IPS-11a (cell line): Measurements from ENCODE around the gene NEU1.
"Not testable (repeated sequence)": the region's sequence is repeated elsewhere in the genome, so short reads cannot be mapped to it uniquely, and the experiment has no call there.

Experiments
- H3K4me3 ChIP-seq: one replicate; pipeline ENCODE4 v1.5.1; 2013; ENCODE audit warnings: low read depth, low read length, control low read depth

NEU1 gene

DNA sequence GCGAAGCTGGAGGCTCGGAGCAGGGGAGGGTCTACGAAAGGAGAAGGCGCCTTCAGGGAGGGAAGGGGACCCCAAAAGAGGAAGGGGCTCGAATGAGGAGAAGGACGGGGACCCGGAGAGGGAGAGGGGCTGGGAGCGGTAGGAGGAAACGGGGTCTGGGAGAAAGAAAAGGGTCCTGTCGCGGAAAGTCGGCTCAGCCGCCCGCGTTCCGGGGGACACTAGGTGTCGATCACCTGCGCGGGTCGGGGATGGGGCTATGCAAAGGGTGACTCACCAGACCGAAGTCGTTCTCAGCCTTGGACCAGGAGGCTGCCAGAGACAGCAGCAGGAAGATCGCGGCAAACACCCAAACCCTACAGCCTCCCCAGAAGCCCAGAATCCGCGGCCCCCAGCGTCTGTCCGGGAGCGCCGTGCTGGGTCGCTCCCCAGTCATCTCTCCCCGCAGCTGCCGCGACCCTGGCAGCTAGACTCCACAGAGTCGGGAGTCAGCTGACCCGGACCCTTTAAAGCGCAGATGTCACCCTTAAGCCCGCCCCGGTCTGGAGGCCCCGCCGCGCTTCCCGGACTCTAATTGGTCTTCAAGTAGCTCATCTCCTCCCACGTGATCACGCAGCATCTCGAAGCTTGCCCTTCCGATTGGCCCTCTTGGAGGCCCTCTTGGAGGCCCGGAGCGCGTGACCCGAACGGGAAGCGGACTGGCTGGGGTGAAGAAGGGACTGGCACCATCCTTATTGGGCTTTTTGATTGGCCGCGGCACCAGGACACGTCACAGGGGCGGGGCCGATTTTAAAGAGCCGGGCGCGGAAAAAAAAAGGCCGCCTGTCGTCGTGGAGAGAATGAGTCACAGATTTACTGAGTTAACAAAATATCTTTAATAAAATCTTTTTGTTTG, at the start of gene NEU1:
Gene NEU1 (minus strand): TSS at position 478 of the 892 bp plus-strand sequence. CDS start 45 bp downstream, at position 433.
- H3K4me3 ChIP-seq, result peak within 1 kb of the TSS; percentile 77

DNA sequence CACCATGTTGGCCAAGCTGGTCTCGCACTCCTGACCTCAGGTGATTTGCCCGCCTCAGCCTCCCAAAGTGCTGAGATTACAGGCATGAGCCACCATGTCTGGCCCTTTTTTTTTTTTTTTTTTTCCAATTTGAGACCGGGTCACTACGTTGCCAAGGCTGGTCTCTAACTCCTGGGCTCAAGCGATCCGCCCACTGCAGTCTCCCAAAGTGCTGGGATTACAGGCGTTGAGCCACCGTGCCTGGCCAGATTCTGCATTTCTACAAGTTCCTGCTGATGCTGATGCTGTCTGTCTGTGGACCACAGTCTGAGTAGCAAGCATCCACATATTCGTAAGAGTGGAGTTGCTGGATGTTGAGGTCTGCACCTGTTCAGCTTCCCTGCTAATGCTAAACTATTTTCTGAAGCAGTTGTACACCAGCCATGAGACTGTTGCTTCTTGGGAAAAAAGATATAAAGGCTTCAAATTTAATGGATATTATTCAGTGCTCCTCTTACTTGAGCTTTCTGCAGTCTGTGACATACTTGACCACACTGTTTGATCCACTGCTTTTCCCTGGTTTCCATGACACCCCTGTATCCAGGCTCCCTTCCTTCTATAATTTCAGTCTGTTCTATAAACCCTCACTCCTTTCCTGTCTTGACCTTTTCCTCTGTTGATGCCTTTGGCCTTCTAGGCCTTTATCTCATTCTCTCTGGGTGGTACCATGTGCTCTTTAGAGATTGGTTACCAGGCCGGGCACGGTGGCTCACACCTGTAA, 49.4 kb upstream of the NEU1 start:
- H3K4me3 ChIP-seq, result no peak overlapping the region

DNA sequence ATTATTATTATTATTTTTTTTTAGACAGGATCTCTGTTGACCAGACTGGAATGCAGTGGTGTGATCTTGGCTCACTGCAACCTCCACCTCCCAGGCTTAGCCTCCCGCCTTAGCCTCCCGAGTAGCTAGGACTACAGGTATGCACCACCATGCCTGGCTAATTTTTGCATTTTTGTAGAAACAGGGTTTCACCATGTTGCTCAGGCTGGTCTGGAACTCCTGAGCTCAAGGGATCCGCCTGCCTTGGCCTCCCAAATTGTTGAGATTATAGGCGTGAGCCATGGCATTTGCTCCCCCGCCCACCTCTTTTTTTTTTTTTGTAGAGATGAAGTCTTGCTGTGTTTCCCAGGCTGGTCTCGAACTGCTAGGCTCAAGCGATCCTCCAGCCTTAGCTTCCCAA, 46.7 kb upstream of the NEU1 start:
- not testable (repeated sequence) for H3K4me3 ChIP-seq

DNA sequence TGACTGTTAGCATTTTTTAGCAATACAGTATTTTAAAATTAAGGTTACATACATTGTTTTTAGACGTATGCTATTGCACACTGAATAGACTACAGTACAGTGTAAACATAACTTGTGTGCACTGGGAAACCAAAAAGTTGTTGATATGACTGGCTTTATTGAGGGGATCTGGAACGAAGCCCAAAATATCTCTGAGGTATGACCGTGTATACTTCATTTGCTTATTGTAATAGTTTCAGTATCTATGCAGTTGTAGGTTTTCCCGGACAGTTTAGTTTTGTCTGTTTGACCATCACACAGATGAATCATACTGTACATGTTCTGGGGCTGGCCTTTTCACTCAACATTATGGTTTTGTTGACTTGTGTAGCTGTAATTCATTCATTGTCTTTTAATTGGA, 46.2 kb upstream of the NEU1 start:
- no peak overlapping the region for H3K4me3 ChIP-seq

DNA sequence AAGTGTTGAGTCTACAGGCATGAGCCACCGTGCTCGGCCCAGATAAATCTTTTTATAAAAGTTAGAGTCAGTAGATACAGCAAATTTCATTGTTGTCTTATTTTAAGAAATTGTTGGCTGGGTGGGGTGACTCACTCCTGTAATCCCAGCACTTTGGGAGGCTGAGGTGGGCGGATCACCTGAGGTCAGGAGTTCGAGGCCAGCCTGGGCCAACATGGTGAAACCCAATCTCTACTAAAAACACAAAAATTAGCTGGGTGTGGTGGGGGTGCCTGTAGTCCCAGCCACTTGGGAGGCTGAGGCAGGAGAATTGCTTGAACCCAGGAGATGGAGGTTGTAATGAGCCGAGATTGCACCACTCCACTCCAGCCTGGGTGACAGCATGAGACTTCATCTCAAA, 45.6 kb upstream of the NEU1 start:
- not testable (repeated sequence) for H3K4me3 ChIP-seq

DNA sequence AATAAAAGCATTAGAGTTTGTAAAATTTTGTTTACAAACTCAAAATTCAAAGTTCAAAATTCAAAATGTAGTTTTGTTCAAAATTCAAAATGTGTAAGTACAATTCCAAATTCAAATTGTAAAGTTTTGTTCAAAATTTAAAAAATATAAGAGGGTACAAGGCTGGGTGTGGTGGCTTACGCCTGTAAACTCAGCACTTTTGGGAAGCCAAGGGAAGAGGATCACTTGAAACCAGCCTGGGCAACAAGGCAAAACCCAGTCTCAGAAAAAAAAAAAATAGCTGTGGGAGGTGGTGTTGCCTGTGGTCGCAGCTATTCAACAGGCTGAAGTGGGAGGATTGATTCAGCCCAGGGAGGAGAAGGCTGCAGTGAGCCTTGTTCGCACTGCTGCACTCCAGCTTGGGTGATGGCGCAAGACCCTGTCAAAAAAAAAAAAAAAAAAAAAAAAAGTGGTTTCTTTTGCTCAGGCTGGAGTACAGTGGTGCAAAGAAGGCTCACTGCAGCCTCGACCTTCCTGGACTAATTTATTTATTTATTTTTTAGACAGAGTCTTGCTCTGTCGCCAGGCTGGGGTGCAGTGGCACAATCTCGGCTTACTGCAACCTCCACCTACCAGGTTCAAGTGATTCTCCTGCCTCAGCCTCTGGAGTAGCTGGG, 44.7 kb upstream of the NEU1 start:
- H3K4me3 ChIP-seq, result no peak overlapping the region

DNA sequence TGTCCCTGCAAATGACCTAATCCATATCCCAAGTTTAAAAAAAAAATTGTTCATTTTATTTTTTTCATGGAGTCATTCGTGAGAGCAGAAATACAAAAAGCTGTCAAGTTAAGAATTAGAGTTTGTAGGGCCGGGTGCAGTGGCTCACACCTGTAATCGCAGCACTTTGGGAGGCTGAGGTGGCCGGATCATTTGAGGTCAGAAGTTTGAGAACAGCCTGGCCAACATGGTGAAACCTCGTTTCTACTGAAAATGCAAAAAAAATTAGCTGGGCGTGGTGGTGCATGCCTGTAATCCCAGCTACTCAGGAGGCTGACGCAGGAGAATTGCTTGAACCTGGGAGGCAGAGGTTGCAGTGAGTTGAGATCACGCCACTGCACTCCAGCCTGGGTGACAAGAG, 44.1 kb upstream of the NEU1 start:
- H3K4me3 ChIP-seq, result not testable (repeated sequence)

DNA sequence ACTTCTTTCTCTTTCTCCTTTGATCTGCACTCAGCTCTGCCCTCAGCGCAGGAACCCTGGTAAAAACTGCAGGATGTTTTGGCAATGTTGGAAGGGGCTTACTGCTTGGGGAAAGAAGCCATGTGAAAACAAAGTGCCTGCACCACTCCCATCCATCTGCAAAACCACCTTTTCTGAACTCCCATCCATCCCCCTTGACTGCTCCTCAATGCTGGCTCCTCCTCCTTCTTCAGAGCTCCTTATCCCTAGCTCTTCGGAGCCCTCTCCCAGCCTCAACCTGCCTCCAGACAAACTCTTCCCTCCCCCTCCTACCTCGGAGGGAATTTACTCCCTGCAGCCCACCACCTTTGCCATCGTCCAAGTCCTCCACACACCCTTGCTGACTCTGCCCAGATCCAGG, 43.5 kb upstream of the NEU1 start:
- no peak overlapping the region for H3K4me3 ChIP-seq

DNA sequence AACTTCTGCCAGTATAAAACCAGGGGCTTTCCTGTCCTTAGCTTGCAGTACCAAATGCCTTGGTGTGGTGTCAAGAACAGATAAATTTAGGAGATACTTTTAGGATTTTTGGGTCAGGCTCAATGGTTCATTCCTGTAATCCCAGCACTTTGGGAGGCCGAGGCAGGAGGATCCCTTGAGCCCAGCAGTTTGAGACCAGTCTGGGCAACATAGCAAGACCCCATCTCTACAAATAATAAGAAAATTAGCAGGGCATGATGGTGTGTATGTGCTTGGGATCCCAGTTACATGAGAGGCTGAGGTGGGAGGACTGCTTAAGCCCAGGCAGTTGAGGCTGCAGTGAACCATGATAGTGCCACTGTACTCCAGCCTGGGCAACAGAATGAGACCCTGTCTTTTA, 42.4 kb upstream of the NEU1 start:
- no peak overlapping the region for H3K4me3 ChIP-seq

DNA sequence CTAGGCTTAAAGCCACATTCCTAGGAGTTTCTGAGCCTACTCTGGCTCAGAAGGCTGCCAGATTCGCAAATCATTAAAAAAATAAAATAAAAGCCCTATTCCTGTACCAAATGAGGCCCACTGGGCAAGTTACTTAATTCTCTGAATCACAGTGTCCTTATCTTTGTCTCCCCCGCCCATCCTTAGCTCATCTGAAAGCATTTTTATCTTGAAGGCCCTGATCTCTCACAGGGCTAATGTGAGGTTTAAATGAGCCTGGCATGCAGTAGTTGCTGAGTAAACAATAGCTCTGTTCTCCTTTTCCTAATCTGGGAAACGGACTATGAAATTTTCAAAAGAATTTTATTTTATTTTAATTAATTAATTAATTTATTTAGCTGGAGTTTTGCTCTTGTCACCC, 41.3 kb upstream of the NEU1 start:
- no peak overlapping the region for H3K4me3 ChIP-seq

DNA sequence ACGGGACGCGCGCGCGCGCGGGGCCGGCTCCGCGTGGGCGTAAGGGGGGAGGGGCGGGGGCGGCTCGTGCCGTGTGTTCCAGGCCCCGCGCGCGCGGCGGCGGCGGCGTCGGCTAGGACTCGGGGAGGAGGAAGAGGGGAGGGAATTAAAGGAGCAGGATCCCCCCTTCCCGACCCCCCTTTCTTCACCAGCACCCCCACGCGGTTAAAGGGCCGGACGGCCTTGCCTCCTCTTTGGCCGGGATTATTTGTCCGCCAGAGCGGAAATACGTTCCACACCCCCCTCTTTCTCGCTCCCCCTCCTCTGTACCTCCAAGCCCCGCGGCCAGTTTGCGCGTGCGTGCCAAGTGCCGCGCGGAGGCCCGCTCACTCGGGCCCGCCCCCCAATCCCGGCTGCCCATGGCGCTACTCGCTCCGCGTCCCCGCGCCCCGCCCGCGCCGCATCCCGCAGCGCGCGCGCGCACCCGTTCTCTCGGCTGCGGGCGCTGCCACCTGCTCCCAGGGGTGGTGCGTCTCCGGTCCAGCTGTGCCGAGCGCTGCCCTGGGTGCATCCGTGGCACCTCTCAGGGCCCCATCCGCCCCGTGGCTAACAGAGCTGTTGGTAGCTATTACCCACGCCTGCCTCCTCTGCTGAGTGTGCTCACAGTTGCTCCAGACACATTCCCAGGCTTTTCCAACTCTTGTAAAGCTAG, 39.5 kb upstream of the NEU1 start, which contains the start of gene ZBTB12:
Gene ZBTB12 (minus strand): TSS at position 134 of the 691 bp plus-strand sequence. CDS start 781 bp downstream, outside the sequence.
- peak within 1 kb of the TSS; percentile 45 for H3K4me3 ChIP-seq

DNA sequence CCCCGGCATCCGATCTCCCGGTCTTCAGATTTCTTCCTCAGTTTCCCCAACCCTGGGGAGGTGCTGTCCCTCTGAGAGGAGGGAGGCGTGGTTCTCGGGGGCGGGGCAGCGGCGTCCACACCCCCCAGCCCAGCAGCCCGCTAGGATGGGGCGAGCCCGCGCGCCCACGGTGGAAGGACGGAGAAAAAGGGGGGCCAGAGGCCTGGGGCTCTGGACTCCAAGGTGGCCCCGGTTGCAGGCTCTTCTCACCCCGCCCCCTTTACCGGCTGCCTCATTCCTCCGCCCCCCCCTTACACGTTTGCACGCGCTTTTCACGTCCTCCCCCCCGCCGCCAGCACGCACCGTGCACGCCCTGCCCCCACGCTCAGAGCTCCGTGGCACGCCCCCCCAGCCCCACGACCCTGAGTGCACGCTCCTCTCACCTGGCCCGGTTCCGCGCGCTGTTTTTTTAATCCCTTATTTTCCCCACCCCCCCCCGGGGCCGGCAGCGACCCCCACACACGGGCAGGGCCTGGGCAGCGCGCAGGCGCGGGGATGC, 38.9 kb upstream of the NEU1 start:
- peak overlapping the region; percentile 45 for H3K4me3 ChIP-seq

DNA sequence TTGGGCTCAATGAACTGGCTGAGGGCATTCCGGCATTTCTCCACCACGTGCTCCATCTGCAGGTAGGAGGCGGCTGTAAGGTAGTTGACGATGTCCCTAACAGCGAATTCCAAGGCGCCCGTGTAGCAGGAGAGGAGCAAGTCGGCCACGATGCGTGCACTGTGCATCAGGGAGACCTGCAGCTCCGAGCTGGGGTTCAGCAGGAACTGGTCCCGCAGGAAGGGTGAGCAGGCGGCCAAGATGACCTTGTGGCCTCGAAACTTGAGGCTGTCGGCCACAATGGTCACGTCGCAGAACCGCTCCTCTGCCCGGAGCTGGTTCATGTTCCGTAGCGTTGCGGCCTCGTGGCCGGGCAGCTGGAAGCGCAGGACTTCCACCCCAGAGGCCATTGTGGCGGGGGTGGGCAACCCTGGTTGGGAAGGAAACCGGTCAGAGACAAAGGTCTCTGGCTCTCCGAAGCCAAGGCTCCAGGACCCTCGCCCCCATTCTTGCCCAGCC, 38.3 kb upstream of the NEU1 start:
- H3K4me3 ChIP-seq, result no peak overlapping the region

DNA sequence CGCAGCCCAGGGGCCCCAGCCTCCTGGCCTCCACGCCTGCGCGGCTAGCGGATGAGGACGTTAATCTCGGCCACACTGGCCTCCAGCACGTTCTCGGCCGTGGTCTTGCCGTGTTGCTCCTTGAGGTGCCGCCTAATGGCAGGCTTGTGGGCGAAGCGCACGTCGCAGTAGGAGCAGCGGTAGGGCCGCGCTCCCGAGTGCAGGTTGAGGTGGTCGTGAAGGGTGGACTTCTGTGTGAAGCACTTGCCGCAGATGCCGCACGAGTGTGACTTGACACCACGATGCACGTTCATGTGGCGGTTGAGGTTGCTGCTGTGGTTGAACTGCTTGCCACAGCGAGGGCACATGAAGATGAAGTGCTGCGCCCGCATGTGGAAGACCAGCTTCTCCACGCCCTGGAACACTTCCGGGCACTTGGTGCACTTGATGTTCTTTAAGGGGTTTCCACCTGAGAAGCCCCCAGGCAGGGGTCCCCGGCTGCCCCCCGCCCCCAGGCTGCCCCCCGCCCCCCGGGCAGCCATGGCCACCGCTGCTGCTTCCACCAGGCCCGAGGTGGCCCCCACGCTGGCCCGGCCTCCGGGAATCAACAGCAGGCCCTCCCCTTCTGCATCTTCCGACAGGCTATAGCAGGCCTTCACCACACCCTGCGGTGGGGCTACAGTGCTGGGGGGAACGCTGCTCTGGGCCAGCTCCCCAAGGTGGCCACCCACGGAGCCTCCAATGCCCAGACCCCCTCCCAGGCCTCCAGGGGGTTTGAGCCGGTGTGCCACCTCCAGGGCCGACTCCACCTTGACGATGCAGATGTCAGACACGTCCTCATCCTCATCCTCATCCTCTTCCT, 37.5 kb upstream of the NEU1 start:
- H3K4me3 ChIP-seq, result no peak overlapping the region

DNA sequence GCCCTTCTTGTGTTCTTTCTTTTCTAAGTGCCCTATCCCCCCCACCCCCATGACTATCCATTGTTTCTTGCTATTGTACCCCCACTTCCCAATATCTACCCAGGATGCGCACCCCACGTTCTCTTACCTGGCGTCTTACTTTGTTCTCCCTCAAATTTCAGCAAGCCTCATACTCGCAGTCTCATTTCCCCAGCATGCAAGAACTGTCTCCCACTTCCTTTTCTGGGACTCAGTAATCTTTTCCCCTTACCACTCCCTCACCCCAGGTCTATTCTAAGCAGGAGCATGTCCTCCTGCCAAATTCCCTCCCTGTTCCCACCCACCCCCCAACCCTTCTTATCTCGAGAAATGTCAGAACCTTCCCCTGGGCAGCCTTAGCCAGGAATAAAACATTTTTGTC, 36.6 kb upstream of the NEU1 start:
- no peak overlapping the region for H3K4me3 ChIP-seq

DNA sequence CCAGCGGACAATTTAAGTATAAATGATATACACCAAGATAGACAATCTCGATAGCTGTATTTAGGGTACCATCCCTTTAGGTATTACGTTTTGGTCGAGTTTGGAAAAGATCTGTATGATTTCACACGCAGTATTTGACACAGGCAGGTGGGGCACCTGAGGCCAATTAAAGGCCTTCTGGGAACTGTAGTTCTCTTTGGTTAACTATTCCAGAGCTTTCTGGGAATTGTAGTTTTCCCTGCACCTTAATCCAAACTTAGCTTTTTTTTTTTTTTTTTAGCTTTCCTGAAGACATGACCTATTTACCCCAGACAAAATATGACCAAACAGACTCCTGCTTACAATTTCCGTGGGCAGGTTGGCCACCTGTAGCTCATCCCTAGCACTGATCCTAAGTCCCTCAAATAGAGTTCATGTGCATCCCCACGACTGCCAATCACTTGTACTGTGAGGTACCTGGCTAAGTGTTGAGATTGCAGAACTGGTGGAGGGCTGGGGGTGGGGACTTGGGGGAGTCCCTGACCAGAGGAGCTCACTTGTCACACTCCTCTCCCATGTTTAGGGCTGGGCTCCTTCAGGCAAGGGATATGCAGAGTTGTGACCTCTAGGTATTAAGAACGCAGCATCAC, 35.9 kb upstream of the NEU1 start:
- peak overlapping the region; percentile 89 for H3K4me3 ChIP-seq

DNA sequence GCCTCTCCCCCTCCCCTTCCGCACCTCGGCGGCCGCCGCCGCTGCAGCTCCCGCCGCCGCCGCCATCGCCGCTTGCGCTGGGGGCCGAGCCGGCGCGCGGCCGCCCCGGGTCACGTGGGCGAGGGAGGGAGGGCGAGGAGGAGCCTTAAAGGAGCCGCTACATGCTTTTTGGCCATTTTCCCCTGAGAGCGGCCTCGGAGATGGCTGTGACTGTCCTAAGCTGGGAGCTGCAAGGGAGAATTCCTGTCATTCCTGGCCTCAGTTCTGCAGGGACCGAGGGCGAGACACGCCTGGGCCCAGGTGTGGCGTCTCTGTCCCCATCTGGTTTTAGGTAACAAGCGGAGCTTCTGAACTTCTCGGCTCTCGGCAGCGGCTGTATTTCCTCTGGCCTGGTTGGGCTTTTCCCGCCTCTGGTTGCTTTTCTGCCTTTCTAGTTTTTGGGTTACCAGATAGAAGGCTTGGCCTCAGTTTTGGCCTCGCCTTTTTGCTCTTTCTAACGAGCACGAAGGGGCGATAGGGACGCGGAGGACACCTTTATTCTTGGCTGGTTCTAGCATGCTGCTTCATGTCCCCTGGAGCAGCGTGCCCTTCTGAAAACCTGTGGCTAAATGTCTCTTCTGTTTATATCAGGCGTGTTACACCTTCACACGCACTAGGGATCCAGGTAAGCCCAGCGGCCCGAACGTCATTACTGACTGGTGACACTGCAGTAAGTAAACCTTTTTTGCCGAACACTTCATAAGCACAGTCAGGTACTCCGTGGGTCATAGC, 35.2 kb upstream of the NEU1 start, which contains the start of gene EHMT2:
Gene EHMT2 (minus strand): TSS at position 87 of the 771 bp plus-strand sequence. CDS start 21 bp downstream, at position 66.
- H3K4me3 ChIP-seq, result peak within 1 kb of the TSS; percentile 89
